Thymus (tissue), 11 donors: Measurements from ENCODE around the gene KIR3DL2. TPM values are rescaled to one million over a fixed set of nuclear protein-coding genes. Genes with fewer than 3 reads are reported as not detected.
"Not testable (repeated sequence)": the region's sequence is repeated elsewhere in the genome, so short reads cannot be mapped to it uniquely, and the experiment has no call there.

ENCODE experiments used
- DNase-seq, 9 donors: peaks; one replicate each; pipeline ENCODE4 v3.0.0-alpha.2; 2013; ENCODE audit warnings: low spot score in 9 of 9, low read depth in 6 of 9, missing footprints in 1 of 9
- H3K27ac ChIP-seq, 2 donors: one replicate each; pipeline ENCODE4 v1.5.1; 2013; ENCODE audit warnings: control low read depth in 1 of 2, low read depth in 1 of 2, low read length in 1 of 2, mild to moderate bottlenecking in 1 of 2, moderate library complexity in 1 of 2
- H3K27me3 ChIP-seq, 2 donors: one replicate each; pipeline ENCODE4 v1.5.1; 2013; ENCODE audit warnings: low read length in 1 of 2; ENCODE audit not compliant: control insufficient read depth in 2 of 2, insufficient read depth in 1 of 2
- H3K36me3 ChIP-seq, 2 donors: one replicate each; pipeline ENCODE4 v1.5.1; 2013; ENCODE audit warnings: low read length in 1 of 2, mild to moderate bottlenecking in 1 of 2, moderate library complexity in 1 of 2; ENCODE audit not compliant: control insufficient read depth in 2 of 2, insufficient read depth in 2 of 2
- H3K4me1 ChIP-seq, 2 donors: one replicate each; pipeline ENCODE4 v1.5.1; 2013; ENCODE audit warnings: low read length in 2 of 2; ENCODE audit not compliant: control insufficient read depth in 2 of 2, insufficient read depth in 2 of 2
- H3K4me3 ChIP-seq, 2 donors: one replicate each; pipeline ENCODE4 v1.5.1; 2013; ENCODE audit warnings: low read length in 2 of 2, control low read depth in 1 of 2, mild to moderate bottlenecking in 1 of 2
- H3K9me3 ChIP-seq, 2 donors: one replicate each; pipeline ENCODE4 v1.5.1; 2013; ENCODE audit warnings: low read length in 1 of 2, mild to moderate bottlenecking in 1 of 2; ENCODE audit not compliant: control insufficient read depth in 2 of 2, insufficient read depth in 1 of 2
- WGBS: extraction: QIAGEN DNeasy Blood & Tissue Kit; methylation state at CpG from one replicate; pipeline ENCODE4 v1.1.7; 2013; 5-methylcytosine and 5-hydroxymethylcytosine counted together
- polyA plus RNA-seq: library from polyadenylated mRNA; stranded (reverse); fragments of 200-250 nt; gene quantifications from one replicate; pipeline ENCODE4 v1.2.3, GENCODE V29; 2013
- total RNA-seq: library from RNA; stranded (reverse); fragments of 120-200 nt; gene quantifications from one replicate; pipeline ENCODE4 v1.2.4, GENCODE V29; 2013
- donor health status: healthy.

Gene KIR3DL2
- total and polyA plus RNA-seq, 2 donors, result 0.21 TPM; not detected in 1

DNA sequence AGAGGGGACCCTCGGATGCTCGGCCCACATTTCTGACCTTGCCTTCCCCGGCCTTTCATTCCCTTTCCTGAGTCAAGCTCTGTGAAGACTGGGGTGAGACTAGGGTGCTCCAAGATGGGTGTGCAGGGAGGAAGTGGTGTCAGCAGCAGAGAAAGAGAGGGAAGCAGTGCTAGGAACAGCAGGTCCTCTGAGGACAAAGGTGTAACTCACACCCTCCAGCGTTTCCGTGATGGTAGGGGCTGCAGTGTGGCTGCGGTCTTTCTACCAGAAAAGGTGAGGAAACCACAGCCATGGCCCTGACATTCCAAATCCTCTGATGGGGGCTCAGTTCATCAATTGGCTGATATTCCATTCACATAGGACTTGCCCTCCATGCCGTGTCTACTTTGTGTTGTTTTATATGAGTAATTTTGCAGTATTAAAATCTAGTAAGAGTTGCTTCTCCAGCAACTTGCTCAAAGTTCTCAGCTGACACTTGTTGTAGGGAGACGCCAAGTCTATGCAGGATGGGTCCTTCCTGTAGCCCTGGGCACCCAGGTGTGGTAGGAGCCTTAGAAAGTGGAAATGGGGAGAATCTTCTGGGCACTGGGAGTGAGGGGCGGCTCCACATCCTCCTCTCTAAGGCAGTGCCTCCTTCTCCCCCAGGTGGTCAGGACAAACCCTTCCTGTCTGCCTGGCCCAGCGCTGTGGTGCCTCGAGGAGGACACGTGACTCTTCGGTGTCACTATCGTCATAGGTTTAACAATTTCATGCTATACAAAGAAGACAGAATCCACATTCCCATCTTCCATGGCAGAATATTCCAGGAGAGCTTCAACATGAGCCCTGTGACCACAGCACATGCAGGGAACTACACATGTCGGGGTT, 32.3 kb upstream of the KIR3DL2 start:
- H3K4me3 ChIP-seq, result no peak overlapping the region
- no peaks in the 10 kb centered on the region for H3K4me1 ChIP-seq
- H3K27ac ChIP-seq, result no peak overlapping the region
- 85% methylated on average over 15 of the region's 15 CpGs for WGBS
- no peaks in the 10 kb centered on the region for H3K36me3 ChIP-seq
- no peak for DNase-seq
- H3K9me3 ChIP-seq, result no peaks in the 10 kb centered on the region
- no peaks in the 10 kb centered on the region for H3K27me3 ChIP-seq

DNA sequence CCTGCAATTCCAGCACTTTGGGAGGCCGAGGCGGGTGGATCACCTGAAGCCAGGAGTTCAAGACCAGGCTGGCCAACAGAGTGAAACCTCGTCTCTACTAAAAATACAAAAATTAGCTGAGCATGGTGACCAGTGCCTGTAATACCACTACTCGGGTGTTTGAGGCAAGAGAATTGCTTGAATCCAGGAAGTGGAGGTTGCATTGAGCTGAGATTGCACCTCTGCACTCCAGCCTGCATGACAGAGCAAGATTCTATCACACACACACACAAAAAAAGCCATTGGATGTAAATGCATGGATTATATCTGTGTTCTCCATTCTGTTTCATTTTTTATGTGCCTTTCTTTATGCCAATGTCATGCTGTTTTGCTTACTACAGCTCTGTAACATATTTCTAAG, 25.8 kb upstream of the KIR3DL2 start:
- H3K9me3 ChIP-seq, H3K27ac ChIP-seq, DNase-seq, H3K36me3 ChIP-seq, H3K27me3 ChIP-seq, H3K4me1 ChIP-seq, H3K4me3 ChIP-seq: not testable (repeated sequence)
- 86% methylated on average over 4 of the region's 4 CpGs for WGBS

DNA sequence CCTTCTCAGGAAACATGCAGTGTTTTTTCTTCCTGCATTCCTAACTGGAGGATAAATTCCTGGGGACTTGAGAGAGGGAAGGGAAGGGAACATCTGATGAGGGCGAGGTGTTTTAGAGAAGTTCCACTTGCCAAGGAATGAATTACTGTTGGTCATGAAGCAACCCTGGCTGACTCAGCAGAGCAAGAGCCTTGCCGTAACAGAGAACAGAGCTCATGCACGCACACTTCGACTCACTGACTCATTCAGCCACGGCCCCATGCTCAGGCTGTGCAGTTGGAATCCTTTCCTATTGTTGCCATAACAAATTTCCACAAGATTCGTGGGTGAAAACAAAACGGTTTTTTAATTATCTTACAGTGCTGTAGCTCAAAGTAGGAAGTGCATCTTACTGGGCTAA, 24.9 kb upstream of the KIR3DL2 start:
- not testable (repeated sequence) for H3K27me3 ChIP-seq, H3K36me3 ChIP-seq, H3K9me3 ChIP-seq, H3K27ac ChIP-seq, DNase-seq, H3K4me3 ChIP-seq, H3K4me1 ChIP-seq
- WGBS, result 68% methylated on average over 7 of the region's 7 CpGs

- H3K36me3 ChIP-seq, H3K27me3 ChIP-seq, H3K4me1 ChIP-seq, H3K9me3 ChIP-seq, DNase-seq, H3K4me3 ChIP-seq, H3K27ac ChIP-seq: not testable (repeated sequence)
- WGBS, result 92% methylated on average over 8 of the region's 8 CpGs
Measured at GRCh38 chr19:54828064-54828463, 22.2 kb upstream of the KIR3DL2 start.

DNA sequence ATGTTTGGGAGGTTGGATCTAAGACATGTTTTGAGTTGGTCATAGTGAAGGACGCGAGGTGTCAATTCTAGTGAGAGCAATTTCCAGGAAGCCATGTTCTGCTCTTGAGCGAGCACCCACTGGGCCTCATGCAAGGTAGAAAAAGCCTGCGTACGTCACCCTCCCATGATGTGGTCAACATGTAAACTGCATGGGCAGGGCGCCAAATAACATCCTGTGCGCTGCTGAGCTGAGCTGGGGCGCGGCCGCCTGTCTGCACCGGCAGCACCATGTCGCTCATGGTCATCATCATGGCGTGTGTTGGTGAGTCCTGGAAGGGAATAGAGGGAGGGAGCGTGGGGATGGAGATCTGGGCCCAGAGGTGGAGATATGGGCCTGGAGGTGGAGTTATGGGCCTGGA, 17.7 kb upstream of the KIR3DL2 start, which contains the start of gene KIR2DS4:
Gene KIR2DS4, plus strand, starts transcription at position 181 of the 400 bp plus-strand sequence.
- WGBS, result 95% methylated on average over 14 of the region's 14 CpGs
- not testable (repeated sequence) for DNase-seq

GRCh38 chr19:54835126-54835525, 15.1 kb upstream of the KIR3DL2 start:
- not testable (repeated sequence) for H3K4me3 ChIP-seq, H3K27me3 ChIP-seq, H3K9me3 ChIP-seq, H3K36me3 ChIP-seq, DNase-seq, H3K4me1 ChIP-seq, H3K27ac ChIP-seq
- 79% methylated on average over 5 of the region's 5 CpGs for WGBS

More for the DNA sequence above, 17.7 kb upstream of the KIR3DL2 start, which contains the start of gene KIR2DS4:
- H3K9me3 ChIP-seq, H3K36me3 ChIP-seq, H3K4me3 ChIP-seq, H3K4me1 ChIP-seq, H3K27me3 ChIP-seq, H3K27ac ChIP-seq: not testable (repeated sequence)

DNA sequence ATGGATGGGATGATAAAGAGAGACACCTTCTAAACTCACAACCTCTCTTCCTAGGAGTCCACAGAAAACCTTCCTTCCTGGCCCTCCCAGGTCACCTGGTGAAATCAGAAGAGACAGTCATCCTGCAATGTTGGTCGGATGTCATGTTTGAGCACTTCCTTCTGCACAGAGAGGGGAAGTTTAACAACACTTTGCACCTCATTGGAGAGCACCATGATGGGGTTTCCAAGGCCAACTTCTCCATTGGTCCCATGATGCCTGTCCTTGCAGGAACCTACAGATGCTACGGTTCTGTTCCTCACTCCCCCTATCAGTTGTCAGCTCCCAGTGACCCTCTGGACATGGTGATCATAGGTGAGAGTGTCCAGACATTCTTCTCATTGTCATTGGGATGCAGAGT, 12.7 kb upstream of the KIR3DL2 start:
- not testable (repeated sequence) for H3K27me3 ChIP-seq, H3K4me3 ChIP-seq, DNase-seq, H3K9me3 ChIP-seq, H3K36me3 ChIP-seq, H3K27ac ChIP-seq, H3K4me1 ChIP-seq
- WGBS, result 76% methylated on average over 2 of the region's 2 CpGs

DNA sequence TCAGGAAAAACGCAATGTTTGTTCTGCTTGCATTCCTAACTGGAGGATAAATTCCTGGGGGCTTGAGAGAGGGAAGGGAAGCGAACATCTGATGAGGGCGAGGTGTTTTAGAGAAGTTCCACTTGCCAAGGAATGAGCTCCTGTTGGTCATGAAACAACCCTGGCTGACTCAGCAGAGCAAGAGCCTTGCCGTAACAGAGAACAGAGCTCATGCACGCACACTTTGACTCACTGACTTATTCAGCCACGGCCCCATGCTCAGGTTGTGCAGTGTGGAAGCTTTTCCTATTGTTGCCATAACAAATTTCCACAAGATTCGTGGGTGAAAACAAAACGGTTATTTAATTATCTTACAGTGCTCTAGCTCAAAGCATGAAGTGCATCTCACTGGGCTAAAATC, 7.1 kb upstream of the KIR3DL2 start:
- not testable (repeated sequence) for H3K36me3 ChIP-seq, DNase-seq, H3K9me3 ChIP-seq, H3K27ac ChIP-seq, H3K27me3 ChIP-seq, H3K4me3 ChIP-seq, H3K4me1 ChIP-seq
- WGBS, result 72% methylated on average over 8 of the region's 8 CpGs

DNA sequence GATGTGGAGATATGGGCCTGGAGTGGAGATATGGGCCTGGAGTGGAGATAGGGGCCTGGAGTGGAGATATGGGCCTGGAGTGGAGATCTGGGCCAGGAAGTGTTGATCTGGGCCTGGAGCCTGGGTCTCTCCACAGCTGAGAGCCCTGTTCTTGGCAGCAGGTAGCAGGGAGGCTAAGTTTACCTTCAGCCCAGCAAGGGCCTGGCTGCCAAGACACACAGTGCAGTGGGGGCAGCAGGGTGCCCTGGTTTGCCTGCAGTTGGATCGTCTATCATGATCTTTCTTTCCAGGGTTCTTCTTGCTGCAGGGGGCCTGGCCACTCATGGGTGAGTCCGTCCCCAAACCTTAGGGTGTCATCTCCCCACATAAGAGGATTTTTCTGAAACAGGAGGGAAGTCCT, 687 bp downstream of the KIR3DL2 start:
- H3K9me3 ChIP-seq, result no peaks in the 10 kb centered on the region
- 61% methylated on average over 2 of the region's 2 CpGs for WGBS
- no peak for DNase-seq

More for the DNA sequence above, 687 bp downstream of the KIR3DL2 start:
- Histone ChIP-seq H3K27me3 (no peaks in the 10 kb centered on the region), H3K36me3 (no peaks in the 10 kb centered on the region), H3K4me1 (no peaks in the 10 kb centered on the region), H3K27ac (no peak overlapping the region), H3K4me3 (no peak overlapping the region)
